Common myeloid progenitor, CD34-positive (primary cell): ENCODE measurements around the gene NFIB.
A peak's percentile ranks its signal among the peaks of the same experiment; 100 is the strongest.

Source experiments
- CTCF ChIA-PET: fragments of 350-600 bp; sonication (Branson Sonifier 250); formaldehyde crosslinking; loops from one replicate; lab custom pipeline; 2021; ENCODE audit warnings: antibody characterized with exemption; lab: Charles Lee
- POLR2A ChIA-PET: fragments of 350-600 bp; sonication (Branson Sonifier 250); formaldehyde crosslinking; loops from one replicate; lab custom pipeline; 2021; ENCODE audit warnings: antibody characterized with exemption; lab: Charles Lee
- DNase-seq, 3 donors: peaks; one replicate each; pipeline versions ENCODE4 v3.0.0 to v3.0.0-alpha.2; 2013
- H3K27ac ChIP-seq, 2 experiments: 1 replicate in 1 of 2; 2 replicates in 1 of 2; pipeline ENCODE4 v1.7.0; 2013; ENCODE audit warnings: inconsistent platforms in 2 of 2, low read length in 2 of 2, mild to moderate bottlenecking in 2 of 2, low read depth in 1 of 2, moderate library complexity in 1 of 2; ENCODE audit not compliant: severe bottlenecking in 2 of 2, insufficient read depth in 1 of 2, poor library complexity in 1 of 2
- H3K27me3 ChIP-seq, 5 experiments: replicated peaks in 2 of 5; 1 replicate in 3 of 5; 2 replicates in 2 of 5; pipeline versions ENCODE4 v1.6.1 to v1.7.0; 2013; ENCODE audit warnings: low read length in 4 of 5, mild to moderate bottlenecking in 2 of 5, moderate library complexity in 2 of 5, inconsistent platforms in 1 of 5; ENCODE audit not compliant: insufficient read depth in 5 of 5, control insufficient read depth in 4 of 5
- H3K36me3 ChIP-seq, 4 experiments: 1 replicate in 2 of 4; 2 replicates in 2 of 4; pipeline versions ENCODE4 v1.6.1 to v1.7.0; 2013; ENCODE audit warnings: low read length in 3 of 4, control low read depth in 1 of 4, mild to moderate bottlenecking in 1 of 4; ENCODE audit not compliant: control insufficient read depth in 4 of 4, insufficient read depth in 4 of 4
- H3K4me1 ChIP-seq, 4 experiments: 1 replicate in 3 of 4; 2 replicates in 1 of 4; pipeline versions ENCODE4 v1.6.1 to v1.7.1; 2013; ENCODE audit warnings: low read length in 3 of 4, mild to moderate bottlenecking in 3 of 4, control low read depth in 1 of 4, inconsistent platforms in 1 of 4, moderate library complexity in 1 of 4; ENCODE audit not compliant: control insufficient read depth in 4 of 4, insufficient read depth in 4 of 4; ENCODE audit errors: control extremely low read depth in 1 of 4
- H3K4me3 ChIP-seq, 7 experiments: 1 replicate in 4 of 7; 2 replicates in 3 of 7; pipeline versions ENCODE4 v1.5.1 to v1.7.0; 2013; ENCODE audit warnings: mild to moderate bottlenecking in 7 of 7, low read length in 6 of 7, moderate library complexity in 6 of 7, inconsistent platforms in 2 of 7, low read depth in 2 of 7, control low read depth in 1 of 7; ENCODE audit not compliant: insufficient read depth in 4 of 7, control insufficient read depth in 1 of 7; ENCODE audit errors: extremely low read depth in 1 of 7
- H3K9me3 ChIP-seq, 5 experiments: 1 replicate in 4 of 5; 2 replicates in 1 of 5; pipeline versions ENCODE4 v1.6.1 to v1.7.1; 2013; ENCODE audit warnings: low read length in 4 of 5, mild to moderate bottlenecking in 2 of 5, inconsistent platforms in 1 of 5, low read depth in 1 of 5, moderate library complexity in 1 of 5; ENCODE audit not compliant: control insufficient read depth in 4 of 5, insufficient read depth in 2 of 5; ENCODE audit errors: control extremely low read depth in 1 of 5
- WGBS: methylation state at CpG from one replicate; pipeline ENCODE4 v1.1.5; 2013; ENCODE audit not compliant: insufficient coverage; 5-methylcytosine and 5-hydroxymethylcytosine counted together

NFIB gene

GRCh38 chr9:14326264-14326826 lies 12.4 kb upstream of the NFIB start:
- no peak overlapping the region for H3K27ac ChIP-seq
- no peak overlapping the region for H3K4me3 ChIP-seq
- POLR2A ChIA-PET = no interaction called here
- no peak for DNase-seq
- peaks cover 0 to 13% (median 10%) of the 10 kb centered on the region in 4 experiments for H3K4me1 ChIP-seq
- whole genome bisulfite sequencing = no CpG with 5 or more reads among the region's 3 CpGs
- no peaks in the 10 kb centered on the region for H3K9me3 ChIP-seq
- peaks cover 4 to 72% (median 46%) of the 10 kb centered on the region in 5 experiments for H3K27me3 ChIP-seq
- H3K36me3 ChIP-seq = no peaks in the 10 kb centered on the region
- CTCF ChIA-PET = interaction anchor here (0.6 kb wide), 2 partner anchors 19 to 102 kb away, joined by 3 to 4 read pairs; no protein-coding TSS in a partner anchor

GRCh38 chr9:14325147-14325546 lies 11.2 kb upstream of the NFIB start:
- Histone ChIP-seq H3K36me3 (no peaks in the 10 kb centered on the region), H3K27ac (no peak overlapping the region), H3K4me1 (peaks cover 0 to 13% (median 10%) of the 10 kb centered on the region in 4 experiments), H3K27me3 (peaks cover 5 to 82% (median 52%) of the 10 kb centered on the region in 5 experiments), H3K9me3 (no peaks in the 10 kb centered on the region), H3K4me3 (no peak overlapping the region)
- no peak for DNase-seq
- ChIA-PET POLR2A (no interaction called here), CTCF (interaction anchor here (1.1 kb wide), 1 partner anchor 29 kb away, joined by 3 read pairs; no protein-coding TSS in a partner anchor)

DNA sequence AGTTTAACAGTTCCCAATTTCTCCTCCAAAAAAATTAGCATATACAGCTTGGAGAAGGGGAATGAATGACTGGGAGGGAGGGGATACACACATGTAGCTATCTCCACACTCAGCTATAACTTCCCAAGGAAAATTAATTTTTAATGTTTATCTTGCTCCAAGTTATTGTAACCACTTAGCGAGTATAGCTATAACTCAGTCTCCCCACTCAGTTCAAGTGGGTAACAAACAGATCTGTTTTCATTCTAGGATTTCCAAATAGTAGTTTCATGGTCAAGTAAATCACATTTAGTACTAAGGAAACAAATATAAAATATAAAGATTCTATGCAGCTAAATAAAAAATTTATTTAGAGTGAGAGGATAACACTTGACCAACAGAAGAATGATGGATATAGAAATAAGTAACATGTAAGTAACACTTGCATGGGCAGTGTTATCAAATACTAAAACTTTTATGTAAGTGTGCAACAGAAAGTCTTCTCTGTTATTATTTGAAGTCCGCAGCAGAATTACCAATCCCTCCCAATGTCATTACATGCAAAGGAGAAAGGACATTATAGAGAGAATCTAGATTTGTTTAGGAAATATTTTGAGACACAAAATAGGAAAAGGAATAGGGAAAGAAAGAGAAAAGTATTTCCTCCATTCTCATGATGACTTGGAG lies 10.2 kb upstream of the NFIB start:
- WGBS = no CpG with 5 or more reads among the region's 2 CpGs

DNA sequence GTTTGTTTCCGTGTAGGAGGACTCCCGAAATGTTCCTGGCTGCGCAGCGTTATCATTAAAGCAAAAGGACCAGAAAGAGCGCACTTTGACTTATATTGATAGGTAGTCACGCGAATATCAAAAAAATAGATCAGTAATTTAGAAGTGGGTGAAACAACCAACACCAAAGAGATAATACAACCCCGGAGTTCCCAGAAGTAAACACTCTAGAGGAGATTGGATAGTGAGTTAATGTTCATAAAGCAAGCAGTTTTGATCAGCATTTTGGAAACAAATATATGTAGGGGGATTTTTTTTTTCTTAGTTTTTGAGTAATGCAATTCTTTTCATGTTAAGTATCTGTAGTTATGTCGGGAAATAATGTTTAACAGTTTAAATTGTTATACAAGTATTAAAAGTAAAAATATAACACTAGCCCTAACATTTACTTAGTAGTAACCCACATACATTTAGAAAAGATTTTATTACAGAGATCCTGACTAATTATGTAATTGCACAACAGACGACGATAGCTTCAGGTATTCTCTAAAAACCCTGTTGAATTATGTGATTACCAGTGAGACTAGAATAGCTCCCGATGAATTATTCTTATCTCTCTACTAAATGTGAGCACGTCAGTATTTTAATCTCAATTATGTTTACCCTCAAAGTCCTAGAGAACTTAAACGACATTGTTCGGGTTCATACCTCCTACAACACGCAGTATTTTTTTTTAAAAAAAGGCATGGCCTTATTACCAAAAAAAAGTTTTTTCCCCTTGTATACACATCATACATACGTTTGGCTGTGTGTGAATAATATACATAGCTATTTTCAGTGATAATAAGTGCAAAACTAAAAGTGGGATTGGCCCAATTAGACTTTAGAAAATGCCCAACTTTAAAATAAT lies 9.4 kb upstream of the NFIB start:
- ChIA-PET POLR2A (no interaction called here), CTCF (interaction anchor here (0.9 to 1.4 kb wide), 3 partner anchors 11 to 30 kb away, joined by 3 read pairs; no protein-coding TSS in a partner anchor)
- 40% methylated on average over 7 of the region's 17 CpGs for WGBS
- no peaks in the 10 kb centered on the region for H3K36me3 ChIP-seq
- no peak overlapping the region for H3K27ac ChIP-seq
- peaks cover 3 to 87% (median 60%) of the 10 kb centered on the region in 5 experiments for H3K27me3 ChIP-seq
- no peak for DNase-seq
- no peaks in the 10 kb centered on the region for H3K9me3 ChIP-seq
- H3K4me1 ChIP-seq = peaks cover 0 to 13% (median 10%) of the 10 kb centered on the region in 4 experiments
- peak overlapping the region; percentile 49 to 76 (median 65) for H3K4me3 ChIP-seq

More for the DNA sequence above, 10.2 kb upstream of the NFIB start:
- Histone ChIP-seq H3K27me3 (peaks cover 4 to 84% (median 59%) of the 10 kb centered on the region in 5 experiments), H3K4me1 (peaks cover 0 to 13% (median 10%) of the 10 kb centered on the region in 4 experiments), H3K36me3 (no peaks in the 10 kb centered on the region), H3K27ac (no peak overlapping the region), H3K9me3 (no peaks in the 10 kb centered on the region), H3K4me3 (no peak overlapping the region)
- ChIA-PET POLR2A (no interaction called here), CTCF (interaction anchor here (0.9 to 1.4 kb wide), 3 partner anchors 11 to 30 kb away, joined by 3 read pairs; no protein-coding TSS in a partner anchor)
- DNase-seq = no peak

- ChIA-PET CTCF (no interaction called here), POLR2A (no interaction called here)
- peak; percentile 74 to 86 (median 81) for DNase-seq
- Histone ChIP-seq H3K27ac (no peak overlapping the region), H3K9me3 (no peaks in the 10 kb centered on the region), H3K4me1 (peaks cover 0 to 13% (median 10%) of the 10 kb centered on the region in 4 experiments), H3K4me3 (peak overlapping the region; percentile 49 to 76 (median 65)), H3K36me3 (no peaks in the 10 kb centered on the region), H3K27me3 (peaks cover 3 to 89% (median 64%) of the 10 kb centered on the region in 5 experiments)
- WGBS = 0% methylated on average over 65 of the region's 98 CpGs
These were observed 8.5 kb upstream of the NFIB start for GRCh38 chr9:14322211-14323082.

DNA sequence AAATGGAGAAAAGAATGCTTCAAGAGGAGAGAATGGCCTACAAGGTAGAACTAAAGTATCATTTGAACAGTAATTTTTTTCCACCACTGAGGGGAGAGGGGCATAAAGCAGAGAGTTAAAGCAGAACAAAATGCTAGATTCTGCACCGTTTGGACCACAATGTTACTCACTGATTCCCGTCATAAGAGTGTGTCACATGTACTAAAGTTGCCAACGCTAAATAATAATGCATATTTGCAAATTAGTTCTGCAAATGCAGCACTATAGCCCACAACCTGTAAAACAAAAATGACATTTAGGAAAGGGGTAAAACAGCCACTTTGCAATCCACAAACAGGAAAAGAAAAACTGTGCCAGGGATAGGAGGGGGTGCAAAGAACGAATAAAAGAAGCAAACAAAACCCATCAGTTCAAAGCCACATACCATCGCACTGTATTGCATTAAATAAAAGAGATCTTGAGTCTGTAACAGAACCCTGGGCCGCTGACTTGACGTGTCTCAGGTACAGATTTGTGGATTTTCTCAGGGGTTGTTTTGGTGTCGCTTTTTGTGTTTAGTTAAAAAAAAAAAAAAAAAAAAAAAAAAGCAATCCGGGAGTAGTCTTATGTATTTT lies 7.7 kb upstream of the NFIB start:
- WGBS = 35% methylated on average over 5 of the region's 9 CpGs
- POLR2A ChIA-PET = no interaction called here
- peaks cover 0 to 13% (median 10%) of the 10 kb centered on the region in 4 experiments for H3K4me1 ChIP-seq
- no peaks in the 10 kb centered on the region for H3K9me3 ChIP-seq
- no peak overlapping the region for H3K27ac ChIP-seq
- peaks cover 8 to 89% (median 67%) of the 10 kb centered on the region in 5 experiments for H3K27me3 ChIP-seq
- DNase-seq = peak in 1 of 3 donors; percentile 23
- peak overlapping the region in 5 of 7 experiments; percentile 49 to 76 (median 71) for H3K4me3 ChIP-seq
- CTCF ChIA-PET = no interaction called here
- H3K36me3 ChIP-seq = no peaks in the 10 kb centered on the region
